AG10803 (cell line): ENCODE results near the gene SLC49A4.
"Not testable (repeated sequence)": the region's sequence is repeated elsewhere in the genome, so short reads cannot be mapped to it uniquely, and the experiment has no call there.

Experiments
- DNase-seq: peaks from one replicate; pipeline ENCODE4 v3.0.0; 2010; ENCODE audit warnings: low read depth
- H3K4me3 ChIP-seq: 2 replicates; pipeline ENCODE4 v1.5.1; 2011; ENCODE audit warnings: mild to moderate bottlenecking, low read length, control low read depth
- TF ChIP-seq, protein P1 (sequence below): conservative IDR thresholded peaks from 2 replicates; pipeline ENCODE4 v1.5.1; 2011; ENCODE audit warnings: mild to moderate bottlenecking, low read length, control low read depth, inconsistent platforms

Gene SLC49A4, protein sequence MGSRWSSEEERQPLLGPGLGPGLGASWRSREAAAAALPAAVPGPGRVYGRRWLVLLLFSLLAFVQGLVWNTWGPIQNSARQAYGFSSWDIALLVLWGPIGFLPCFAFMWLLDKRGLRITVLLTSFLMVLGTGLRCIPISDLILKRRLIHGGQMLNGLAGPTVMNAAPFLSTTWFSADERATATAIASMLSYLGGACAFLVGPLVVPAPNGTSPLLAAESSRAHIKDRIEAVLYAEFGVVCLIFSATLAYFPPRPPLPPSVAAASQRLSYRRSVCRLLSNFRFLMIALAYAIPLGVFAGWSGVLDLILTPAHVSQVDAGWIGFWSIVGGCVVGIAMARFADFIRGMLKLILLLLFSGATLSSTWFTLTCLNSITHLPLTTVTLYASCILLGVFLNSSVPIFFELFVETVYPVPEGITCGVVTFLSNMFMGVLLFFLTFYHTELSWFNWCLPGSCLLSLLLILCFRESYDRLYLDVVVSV

DNA sequence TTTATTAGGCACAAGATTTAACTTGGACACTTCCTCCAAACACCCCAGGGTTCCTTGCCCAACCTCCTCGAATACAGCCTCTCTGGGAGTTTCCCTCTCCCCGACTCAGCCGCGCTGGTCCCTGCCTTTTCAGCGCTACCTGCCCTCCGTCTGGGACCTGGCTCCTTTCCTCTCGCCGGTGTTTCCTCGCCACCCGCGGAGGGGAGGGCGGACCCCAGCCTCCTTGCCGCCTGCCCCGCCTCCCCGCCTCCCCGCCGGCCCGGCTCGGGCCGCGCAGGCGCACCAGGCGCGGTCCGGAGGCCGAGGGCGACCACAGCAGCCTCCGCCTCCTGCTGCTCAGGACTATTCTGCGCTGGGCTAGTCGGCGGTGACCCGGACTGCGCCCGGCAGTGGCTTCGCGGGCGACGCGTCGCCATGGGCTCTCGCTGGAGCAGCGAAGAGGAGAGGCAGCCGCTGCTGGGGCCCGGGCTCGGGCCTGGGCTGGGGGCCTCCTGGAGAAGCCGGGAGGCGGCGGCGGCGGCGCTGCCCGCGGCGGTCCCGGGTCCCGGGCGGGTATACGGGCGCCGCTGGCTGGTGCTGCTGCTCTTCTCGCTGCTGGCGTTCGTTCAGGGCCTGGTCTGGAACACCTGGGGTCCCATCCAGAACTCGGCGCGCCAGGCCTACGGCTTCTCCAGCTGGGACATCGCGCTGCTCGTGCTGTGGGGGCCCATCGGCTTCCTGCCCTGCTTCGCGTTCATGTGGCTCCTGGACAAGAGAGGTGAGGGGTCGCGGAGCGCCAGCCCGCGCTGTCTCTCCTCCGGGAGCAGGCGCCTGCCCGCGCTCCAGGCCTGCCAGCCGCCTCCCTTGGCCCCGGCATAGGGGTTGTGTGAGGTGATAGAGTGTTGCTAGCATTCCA is at the start of gene SLC49A4:
Gene SLC49A4 (plus strand): TSS at position 291 of the 895 bp plus-strand sequence. CDS start 124 bp downstream, at position 415.
- H3K4me3 ChIP-seq = peak within 1 kb of the TSS; percentile 90
- TF ChIP-seq, protein P1, sequence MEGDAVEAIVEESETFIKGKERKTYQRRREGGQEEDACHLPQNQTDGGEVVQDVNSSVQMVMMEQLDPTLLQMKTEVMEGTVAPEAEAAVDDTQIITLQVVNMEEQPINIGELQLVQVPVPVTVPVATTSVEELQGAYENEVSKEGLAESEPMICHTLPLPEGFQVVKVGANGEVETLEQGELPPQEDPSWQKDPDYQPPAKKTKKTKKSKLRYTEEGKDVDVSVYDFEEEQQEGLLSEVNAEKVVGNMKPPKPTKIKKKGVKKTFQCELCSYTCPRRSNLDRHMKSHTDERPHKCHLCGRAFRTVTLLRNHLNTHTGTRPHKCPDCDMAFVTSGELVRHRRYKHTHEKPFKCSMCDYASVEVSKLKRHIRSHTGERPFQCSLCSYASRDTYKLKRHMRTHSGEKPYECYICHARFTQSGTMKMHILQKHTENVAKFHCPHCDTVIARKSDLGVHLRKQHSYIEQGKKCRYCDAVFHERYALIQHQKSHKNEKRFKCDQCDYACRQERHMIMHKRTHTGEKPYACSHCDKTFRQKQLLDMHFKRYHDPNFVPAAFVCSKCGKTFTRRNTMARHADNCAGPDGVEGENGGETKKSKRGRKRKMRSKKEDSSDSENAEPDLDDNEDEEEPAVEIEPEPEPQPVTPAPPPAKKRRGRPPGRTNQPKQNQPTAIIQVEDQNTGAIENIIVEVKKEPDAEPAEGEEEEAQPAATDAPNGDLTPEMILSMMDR = no peak
- DNase-seq = peak; percentile 62

DNA sequence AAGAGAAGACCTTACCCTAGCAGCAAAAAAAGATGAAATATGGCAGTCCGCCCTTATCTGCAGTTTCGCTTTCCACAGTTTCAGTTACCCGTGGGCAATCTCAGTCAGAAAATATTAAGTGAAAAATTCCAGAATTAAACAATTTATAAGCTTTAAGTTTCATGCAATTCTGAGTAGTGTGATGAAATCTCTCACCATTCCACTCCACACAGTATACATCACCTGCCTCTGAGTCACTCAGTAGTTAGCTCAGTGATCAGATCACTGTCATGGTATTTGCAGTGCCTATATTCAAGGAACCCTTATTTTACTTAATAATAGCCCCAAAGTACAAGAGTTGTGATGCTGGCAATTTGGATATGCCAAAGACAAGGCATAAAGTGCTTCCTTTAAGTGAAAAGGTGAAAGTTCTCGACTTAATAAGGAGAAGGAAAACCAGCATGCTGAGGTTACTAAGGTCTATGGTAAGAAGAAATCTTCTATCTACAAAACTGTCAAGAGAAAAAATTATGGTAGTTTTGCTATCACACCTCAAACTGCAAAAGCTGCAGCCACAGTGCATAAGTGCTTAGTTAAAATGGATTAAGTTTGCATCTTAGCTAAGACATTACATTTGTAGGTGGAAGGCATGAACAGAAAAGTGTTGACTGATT is 49.4 kb upstream of the SLC49A4 start:
- H3K4me3 ChIP-seq = no peak overlapping the region
- peak; percentile 59 for DNase-seq
- TF ChIP-seq, protein P1 = no peak

DNA sequence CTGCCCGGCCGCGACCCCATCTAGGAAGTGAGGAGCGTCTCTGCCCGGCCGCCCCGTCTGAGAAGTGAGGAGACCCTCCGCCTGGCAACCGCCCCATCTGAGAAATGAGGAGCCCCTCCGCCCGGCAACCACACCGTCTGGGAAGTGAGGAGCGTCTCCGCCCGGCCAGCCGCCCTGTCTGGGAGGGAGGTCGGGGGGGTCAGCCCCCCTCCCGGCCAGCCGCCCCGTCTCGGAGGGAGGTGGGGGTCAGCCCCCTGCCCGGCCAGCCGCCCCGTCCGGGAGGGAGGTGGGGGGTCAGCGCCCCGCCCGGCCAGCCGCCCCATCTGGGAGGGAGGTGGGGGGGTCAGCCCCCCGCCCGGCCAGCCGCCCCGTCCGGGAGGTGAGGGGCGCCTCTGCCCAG is 47.6 kb upstream of the SLC49A4 start:
- H3K4me3 ChIP-seq, DNase-seq: not testable (repeated sequence)

DNA sequence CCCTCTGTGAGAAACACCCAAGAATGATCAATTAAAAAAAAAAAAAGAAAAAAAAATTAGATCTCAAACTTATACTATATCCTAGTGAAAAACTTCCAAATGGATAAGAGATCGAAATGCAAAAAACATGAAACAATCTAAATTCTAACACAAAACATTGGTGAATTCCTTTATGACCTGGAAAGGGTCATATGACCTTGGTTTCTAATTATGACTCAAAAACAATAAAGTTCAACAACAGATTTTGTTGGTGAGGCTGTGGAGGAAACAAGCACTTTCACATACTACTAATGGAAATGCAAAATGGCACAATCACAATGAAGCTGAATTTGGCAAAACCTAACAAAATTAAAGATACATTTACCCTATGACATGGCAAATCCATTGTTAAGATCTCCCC is 46.5 kb upstream of the SLC49A4 start:
- TF ChIP-seq, protein P1 = no peak
- DNase-seq = no peak
- H3K4me3 ChIP-seq = no peak overlapping the region

DNA sequence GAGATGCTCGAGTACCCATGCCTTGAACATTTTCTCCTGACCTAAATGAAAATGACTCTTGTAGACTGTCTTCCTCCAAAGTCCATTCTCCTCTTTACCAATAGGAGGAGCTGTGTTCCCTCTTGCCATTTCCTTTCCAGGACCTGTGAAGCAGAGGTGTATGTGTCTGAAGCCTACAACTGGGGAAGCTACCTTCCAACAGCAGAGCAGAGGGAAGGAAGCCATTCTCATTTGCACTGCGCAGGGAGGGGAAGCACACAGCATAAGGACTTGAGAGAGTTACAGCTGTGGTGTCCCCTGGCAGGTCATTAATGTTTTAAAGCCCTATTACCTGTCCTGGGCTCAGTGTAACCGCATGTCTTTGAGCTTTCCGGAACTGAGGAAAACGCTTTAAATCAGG is 39.9 kb upstream of the SLC49A4 start:
- H3K4me3 ChIP-seq = no peak overlapping the region
- TF ChIP-seq, protein P1 = peak; percentile 84
- peak; percentile 39 for DNase-seq

DNA sequence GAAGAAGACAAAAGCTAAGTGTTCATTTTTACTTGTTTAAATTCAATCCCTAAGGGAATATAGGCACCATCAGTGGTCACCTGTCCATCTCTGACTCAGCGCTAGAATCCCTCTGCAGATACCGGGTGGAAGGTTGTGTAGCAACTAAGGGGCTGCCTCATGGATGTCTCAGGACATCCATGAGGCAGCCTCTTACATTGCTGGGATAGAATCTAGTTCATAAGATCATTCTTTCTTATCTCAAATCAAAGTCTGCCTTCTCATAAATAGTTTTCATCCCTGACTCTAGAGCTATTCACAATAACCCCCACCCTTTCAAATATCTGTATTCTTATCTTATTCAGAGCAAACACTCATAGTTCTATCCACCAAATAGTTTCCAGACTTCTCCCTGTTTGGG is 39.4 kb upstream of the SLC49A4 start:
- no peak overlapping the region for H3K4me3 ChIP-seq
- DNase-seq = no peak
- TF ChIP-seq, protein P1 = no peak
